MCF 10A (cell line): ENCODE measurements around the gene PNPLA3. TPM values are rescaled to one million over a fixed set of nuclear protein-coding genes. Genes with fewer than 3 reads are reported as not detected.

ENCODE experiments used
- BruUV-seq: library from RNA; stranded (reverse); fragments of 400-500 nt; replicated peaks from 2 replicates; lab custom pipeline; 2021; lab: Mats Ljungman, UMichigan
- CTCF ChIA-PET: fragments of 300-600 bp; sonication (Branson Sonifier 250); formaldehyde crosslinking; extraction: SDS; loops from one replicate; lab custom pipeline; 2021; ENCODE audit warnings: antibody characterized with exemption, inconsistent platforms; lab: Yijun Ruan, JAX
- POLR2A ChIA-PET: fragments of 300-600, 350-650 bp; sonication (Branson Sonifier 250); formaldehyde crosslinking; extraction: SDS; loops from one replicate; lab custom pipeline; 2020; ENCODE audit warnings: antibody characterized with exemption, inconsistent platforms; lab: Yijun Ruan, JAX
- DNase-seq: peaks from one replicate; pipeline ENCODE4 v3.0.0-alpha.2; 2018; ENCODE audit not compliant: unreplicated experiment
- H3K27ac Mint-ChIP-seq: one replicate; pipeline ENCODE4 v1.8.0; 2022; ENCODE audit warnings: mild to moderate bottlenecking, low read depth, mixed read lengths; ENCODE audit not compliant: unreplicated experiment
- H3K27me3 Mint-ChIP-seq: one replicate; pipeline ENCODE4 v1.8.0; 2022; ENCODE audit warnings: mixed read lengths; ENCODE audit not compliant: insufficient read depth, unreplicated experiment
- H3K36me3 Mint-ChIP-seq: one replicate; pipeline ENCODE4 v1.8.0; 2022; ENCODE audit warnings: mild to moderate bottlenecking, moderate library complexity, mixed read lengths; ENCODE audit not compliant: insufficient read depth, unreplicated experiment
- H3K4me1 Mint-ChIP-seq: one replicate; pipeline ENCODE4 v1.8.0; 2022; ENCODE audit warnings: mixed read lengths; ENCODE audit not compliant: insufficient read depth, unreplicated experiment
- H3K4me3 Mint-ChIP-seq: one replicate; pipeline ENCODE4 v1.8.0; 2022; ENCODE audit warnings: mild to moderate bottlenecking, moderate library complexity, mixed read lengths; ENCODE audit not compliant: unreplicated experiment
- H3K9me3 Mint-ChIP-seq: one replicate; pipeline ENCODE4 v1.8.0; 2022; ENCODE audit warnings: mixed read lengths; ENCODE audit not compliant: unreplicated experiment
- CTCF ChIP-seq: fragments of 200-600 bp; IDR thresholded peaks from one replicate; pipeline ENCODE4 v1.8.0; 2022; ENCODE audit warnings: antibody characterized with exemption, mild to moderate bottlenecking; ENCODE audit not compliant: unreplicated experiment
- intact Hi-C: fragments of 100-400 bp; cut with micrococcal nuclease; formaldehyde crosslinking; loops from 2 replicates; pipeline ENCODE4 v1.14.1; 2022
- total RNA-seq: library from RNA; stranded (reverse); gene quantifications from 2 replicates; pipeline ENCODE4 v1.2.3, GENCODE V29; 2022

Gene PNPLA3
- total RNA-seq, 1 experiment from 2014 or later: 4.2 TPM

GRCh38 chr22:43988960-43989359, 65.4 kb downstream of the PNPLA3 start:
- CTCF ChIA-PET: interaction anchor here (1.2 to 1.3 kb wide), 2 partner anchors 11 to 637 kb away, joined by 3 read pairs; no protein-coding TSS in a partner anchor
- no TSS peak for BruUV-seq
- TF ChIP-seq CTCF: no peak
- Mint-ChIP-seq H3K27ac (no peak overlapping the region), H3K4me1 (no peaks in the 10 kb centered on the region), H3K9me3 (no peaks in the 10 kb centered on the region), H3K36me3 (peaks cover 89% of the 10 kb centered on the region), H3K27me3 (no peaks in the 10 kb centered on the region), H3K4me3 (no peak overlapping the region)
- intact Hi-C loops: no loop called here
- POLR2A ChIA-PET: no interaction called here
- DNase-seq: no peak

GRCh38 chr22:43990044-43990443, 66.4 kb downstream of the PNPLA3 start:
- ChIA-PET CTCF (interaction anchor here (0.6 to 5.9 kb wide), 6 partner anchors 12 to 730 kb away, joined by 3 to 170 read pairs (median 4); no protein-coding TSS in a partner anchor), POLR2A (no interaction called here)
- intact Hi-C loops: no loop called here
- no peak overlapping the region for H3K27ac Mint-ChIP-seq
- no peak for TF ChIP-seq CTCF
- no peaks in the 10 kb centered on the region for H3K27me3 Mint-ChIP-seq
- DNase-seq: no peak
- no peaks in the 10 kb centered on the region for H3K9me3 Mint-ChIP-seq
- no peaks in the 10 kb centered on the region for H3K4me1 Mint-ChIP-seq
- no TSS peak for BruUV-seq
- H3K4me3 Mint-ChIP-seq: no peak overlapping the region
- H3K36me3 Mint-ChIP-seq: peaks cover 87% of the 10 kb centered on the region

- POLR2A ChIA-PET: no interaction called here
- no peaks in the 10 kb centered on the region for H3K27me3 Mint-ChIP-seq
- no peak overlapping the region for H3K27ac Mint-ChIP-seq
- CTCF ChIA-PET: interaction anchor here (0.6 to 5.9 kb wide), 4 partner anchors 19 to 634 kb away, joined by 3 to 170 read pairs (median 57); no protein-coding TSS in a partner anchor
- DNase-seq: no peak
- no TSS peak for BruUV-seq
- intact Hi-C loops: no loop called here
- H3K36me3 Mint-ChIP-seq: peaks cover 81% of the 10 kb centered on the region
- H3K4me3 Mint-ChIP-seq: no peak overlapping the region
- H3K9me3 Mint-ChIP-seq: no peaks in the 10 kb centered on the region
- TF ChIP-seq CTCF: no peak
- H3K4me1 Mint-ChIP-seq: no peaks in the 10 kb centered on the region
Measured at GRCh38 chr22:43991316-43992020, 67.9 kb downstream of the PNPLA3 start.

GRCh38 chr22:43992331-43992821, 68.8 kb downstream of the PNPLA3 start:
- TF ChIP-seq CTCF: no peak
- ChIA-PET CTCF (interaction anchor here (0.6 to 5.9 kb wide), 31 partner anchors 9 to 761 kb away, joined by 3 to 170 read pairs (median 5); partner anchors contain the start of gene PARVB), POLR2A (interaction anchor here (1.2 to 1.7 kb wide), 2 partner anchors 10 to 94 kb away, joined by 6 to 15 read pairs; no protein-coding TSS in a partner anchor)
- BruUV-seq: no TSS peak
- Mint-ChIP-seq H3K36me3 (peaks cover 83% of the 10 kb centered on the region), H3K4me1 (no peaks in the 10 kb centered on the region), H3K27me3 (no peaks in the 10 kb centered on the region), H3K9me3 (no peaks in the 10 kb centered on the region), H3K4me3 (no peak overlapping the region), H3K27ac (no peak overlapping the region)
- no peak for DNase-seq
- intact Hi-C loops: no loop called here
